HCT116 (cell line): ENCODE data around the gene PTF1A. TPM values are rescaled to one million over a fixed set of nuclear protein-coding genes. Genes with fewer than 3 reads are reported as not detected.

Source experiments
- ATAC-seq: fragments of 200-7000 bp; cut with Tn5 transposase; 2 replicates; pipeline ENCODE4 v1.9.1; 2020; ENCODE audit warnings: mild to moderate bottlenecking, moderate library complexity
- BruUV-seq: library from RNA; stranded (reverse); fragments of 400-500 nt; replicated peaks from 2 replicates; lab custom pipeline; 2021; lab: Mats Ljungman, UMichigan
- CTCF ChIA-PET: fragments of 300-600 bp; sonication (Branson Sonifier 250); formaldehyde crosslinking; loops from one replicate; lab custom pipeline; 2021; ENCODE audit warnings: antibody characterized with exemption; lab: Charles Lee
- POLR2A ChIA-PET: fragments of 300-600, 350-600 bp; sonication (Branson Sonifier 250); formaldehyde crosslinking; loops from one replicate; lab custom pipeline; 2021; ENCODE audit warnings: antibody characterized with exemption; lab: Charles Lee
- RAD21 ChIA-PET, 2 experiments: fragments of 300-600 bp; sonication (Branson Sonifier 250); formaldehyde crosslinking; loops; one replicate each; lab custom pipeline; 2023; ENCODE audit warnings: low total read pairs in 2 of 2; ENCODE audit not compliant: uncharacterized antibody in 2 of 2, unreplicated experiment in 2 of 2, low non-redundant PET in 1 of 2; lab: Charles Lee
- DNase-seq: peaks from one replicate; pipeline ENCODE4 v3.0.0-alpha.2; 2010; ENCODE audit warnings: low read depth, low spot score
- H2AFZ ChIP-seq: fragments of 200-600 bp; shearing (Covaris generic), sonication (generic); 2 replicates; pipeline ENCODE4 v1.6.1; 2017; ENCODE audit warnings: low read depth, mixed run types, mixed read lengths, antibody characterized with exemption, low read length; ENCODE audit not compliant: poor library complexity, severe bottlenecking
- H3K27ac ChIP-seq: 2 replicates; pipeline ENCODE4 v1.5.1; 2012; ENCODE audit warnings: low read depth, low read length
- H3K27me3 ChIP-seq: fragments of 200-600 bp; sonication (generic); 2 replicates; pipeline ENCODE4 v1.6.1; 2016; ENCODE audit warnings: mixed run types, low read length, mixed read lengths; ENCODE audit not compliant: insufficient read depth
- H3K36me3 ChIP-seq, 2 experiments: fragments of 200-500 bp in 1 of 2; fragments of 200-600 bp in 1 of 2; sonication (Bioruptor generic) in 1 of 2; sonication (generic) in 1 of 2; 2 replicates each; pipeline versions ENCODE4 v1.5.1 to v1.6.1; 2014 to 2016; ENCODE audit warnings: low read length in 2 of 2, inconsistent platforms in 1 of 2, mixed read lengths in 1 of 2, mixed run types in 1 of 2; ENCODE audit not compliant: insufficient read depth in 2 of 2, control insufficient read depth in 1 of 2
- H3K4me1 ChIP-seq, 2 experiments: fragments of 200-600 bp in 1 of 2; sonication (generic) in 1 of 2; 2 replicates each; pipeline versions ENCODE4 v1.5.1 to v1.6.1; 2012 to 2017; ENCODE audit warnings: low read length in 2 of 2, inconsistent platforms in 1 of 2, mild to moderate bottlenecking in 1 of 2, mixed read lengths in 1 of 2, mixed run types in 1 of 2, moderate library complexity in 1 of 2; ENCODE audit not compliant: insufficient read depth in 2 of 2, control insufficient read depth in 1 of 2
- H3K4me2 ChIP-seq: fragments of 200-600 bp; sonication (generic); 2 replicates; pipeline ENCODE4 v1.6.1; 2017; ENCODE audit warnings: mixed run types, low read length, mixed read lengths
- H3K4me3 ChIP-seq, 2 experiments: fragments of 200-600 bp in 1 of 2; sonication (generic) in 1 of 2; replicated peaks in 1 of 2; 2 replicates each; pipeline ENCODE4 v1.5.1; 2011 to 2016; ENCODE audit warnings: low read length in 2 of 2, control low read depth in 1 of 2, low read depth in 1 of 2, mild to moderate bottlenecking in 1 of 2, mixed read lengths in 1 of 2, mixed run types in 1 of 2
- H3K79me2 ChIP-seq: fragments of 200-600 bp; sonication (generic); 2 replicates; pipeline ENCODE4 v1.6.1; 2017; ENCODE audit warnings: mild to moderate bottlenecking, mixed run types, low read length, moderate library complexity, mixed read lengths; ENCODE audit not compliant: insufficient read depth
- H3K9ac ChIP-seq: fragments of 200-600 bp; sonication (generic); 2 replicates; pipeline ENCODE4 v1.6.1; 2016; ENCODE audit warnings: low read length, mixed read lengths
- H3K9me2 ChIP-seq: fragments of 200-600 bp; sonication (generic), shearing (Covaris generic); 2 replicates; pipeline ENCODE4 v1.6.1; 2017; ENCODE audit warnings: mixed run types, mild to moderate bottlenecking, moderate library complexity; ENCODE audit not compliant: insufficient read depth
- H3K9me3 ChIP-seq, 2 experiments: fragments of 200-500 bp in 1 of 2; fragments of 200-600 bp in 1 of 2; sonication (Bioruptor generic) in 1 of 2; sonication (generic) in 1 of 2; 2 replicates each; pipeline ENCODE4 v1.6.1; 2014 to 2017; ENCODE audit warnings: low read length in 2 of 2, mixed read lengths in 2 of 2, inconsistent platforms in 1 of 2, low read depth in 1 of 2, mild to moderate bottlenecking in 1 of 2, mixed run types in 1 of 2, moderate library complexity in 1 of 2; ENCODE audit not compliant: control insufficient read depth in 1 of 2, insufficient read depth in 1 of 2
- H4K20me1 ChIP-seq: fragments of 200-600 bp; sonication (generic), shearing (Covaris generic); 2 replicates; pipeline ENCODE4 v1.6.1; 2017; ENCODE audit warnings: mixed run types, mild to moderate bottlenecking, moderate library complexity; ENCODE audit not compliant: insufficient read depth
- CBX3 ChIP-seq: IDR thresholded peaks from 2 replicates; pipeline ENCODE4 v1.6.1; 2012; ENCODE audit warnings: low read depth
- EZH2 ChIP-seq: fragments of 200-600 bp; sonication (generic); IDR thresholded peaks from 2 replicates; pipeline ENCODE4 v1.6.1; 2017; ENCODE audit warnings: antibody characterized with exemption, mixed run types
- EZH2phosphoT487 ChIP-seq: fragments of 200-600 bp; IDR thresholded peaks from 2 replicates; pipeline ENCODE4 v1.6.1; 2018; ENCODE audit warnings: antibody characterized with exemption, borderline replicate concordance
- JUND ChIP-seq: IDR thresholded peaks from 2 replicates; pipeline ENCODE4 v1.6.1; 2012
- POLR2A ChIP-seq: IDR thresholded peaks from 2 replicates; pipeline ENCODE4 v1.7.0; 2011; ENCODE audit warnings: borderline replicate concordance; ENCODE audit not compliant: insufficient read depth, insufficient read length; ENCODE audit errors: extremely low read depth
- REST ChIP-seq: IDR thresholded peaks from 2 replicates; pipeline ENCODE4 v1.6.1; 2012; ENCODE audit warnings: low read depth
- SIN3A ChIP-seq: IDR thresholded peaks from 2 replicates; pipeline ENCODE4 v1.6.1; 2012; ENCODE audit warnings: low read depth
- SRF ChIP-seq: IDR thresholded peaks from 2 replicates; pipeline ENCODE4 v1.6.1; 2012; ENCODE audit warnings: low read depth
- TCF7L2 ChIP-seq: IDR thresholded peaks from 2 replicates; pipeline ENCODE4 v1.7.0; 2011; ENCODE audit warnings: borderline replicate concordance, inconsistent platforms; ENCODE audit not compliant: insufficient read depth, insufficient read length; ENCODE audit errors: extremely low read depth
- YY1 ChIP-seq: IDR thresholded peaks from 2 replicates; pipeline ENCODE4 v1.6.1; 2011; ENCODE audit warnings: low read length, low read depth, moderate library complexity, mild to moderate bottlenecking; ENCODE audit not compliant: insufficient replicate concordance; ENCODE audit errors: extremely low read depth
- ZFX ChIP-seq: fragments of 450-650 bp; IDR thresholded peaks from 2 replicates; pipeline ENCODE4 v1.6.1; 2017
- ZNF274 ChIP-seq: fragments of 200-500 bp; sonication (Bioruptor generic); IDR thresholded peaks from 2 replicates; pipeline ENCODE4 v1.6.1; 2014; ENCODE audit warnings: mild to moderate bottlenecking, low read depth, low read length, inconsistent platforms
- intact Hi-C: fragments of 100-400 bp; cut with micrococcal nuclease; formaldehyde crosslinking; loops from 2 replicates; pipeline ENCODE4 v1.10.0; 2022
- total RNA-seq: library from RNA; stranded (reverse); gene quantifications from one replicate; pipeline ENCODE4 v1.2.1, GENCODE V29; 2021; ENCODE audit not compliant: unreplicated experiment

PTF1A gene
- total RNA-seq, 1 experiment from 2014 or later = not detected

GRCh38 chr10:23155169-23155568 is 36.9 kb upstream of the PTF1A start:
- H3K9me2 ChIP-seq = no peaks in the 10 kb centered on the region
- H3K4me3 ChIP-seq = no peak overlapping the region
- no peaks in the 10 kb centered on the region for H3K36me3 ChIP-seq
- no peak for ATAC-seq
- ChIA-PET POLR2A (no interaction called here), RAD21 (no interaction called here), CTCF (interaction anchor here (1.3 kb wide), 1 partner anchor 138 kb away, joined by 3 read pairs; no protein-coding TSS in a partner anchor)
- H4K20me1 ChIP-seq = no peaks in the 10 kb centered on the region
- H3K9ac ChIP-seq = no peak overlapping the region
- peaks cover 4% of the 10 kb centered on the region; the same call in 1 of the 2 replicates for H3K27me3 ChIP-seq
- no peaks in the 10 kb centered on the region for H3K79me2 ChIP-seq
- H2AFZ ChIP-seq = no peak overlapping the region
- intact Hi-C loops = loop anchor here (5.0 to 10.0 kb wide), 3 partner anchors 157 to 1362 kb away; no protein-coding TSS in a partner anchor
- TF ChIP-seq REST (no peak), POLR2A (no peak), JUND (no peak), SRF (no peak), TCF7L2 (no peak), ZNF274 (no peak), YY1 (no peak), CBX3 (no peak), EZH2 (no peak), EZH2phosphoT487 (no peak), ZFX (no peak), SIN3A (no peak)
- H3K4me1 ChIP-seq = peaks cover 0 to 10% of the 10 kb centered on the region in 2 experiments; a peak in 2 of 4 replicates
- no peaks in the 10 kb centered on the region for H3K9me3 ChIP-seq
- no TSS peak for BruUV-seq
- no peak for DNase-seq
- no peak overlapping the region for H3K4me2 ChIP-seq
- no peak overlapping the region for H3K27ac ChIP-seq
